A673 (cell line): ENCODE data around the gene ILRUN.

ENCODE experiments used
- CTCF ChIP-seq: fragments of 300-800, 200-600 bp; sonication (generic); conservative IDR thresholded peaks from 2 replicates; pipeline ENCODE4 v1.5.1; 2017; ENCODE audit warnings: low read depth, mild to moderate bottlenecking, antibody characterized with exemption, low read length, moderate library complexity, mixed read lengths
- EZH2 ChIP-seq: fragments of 200-600 bp; sonication (generic); IDR thresholded peaks from 2 replicates; pipeline ENCODE4 v1.6.1; 2017; ENCODE audit warnings: borderline replicate concordance, low read depth, mild to moderate bottlenecking, mixed read lengths, antibody characterized with exemption, low read length; ENCODE audit not compliant: poor library complexity, severe bottlenecking

DNA sequence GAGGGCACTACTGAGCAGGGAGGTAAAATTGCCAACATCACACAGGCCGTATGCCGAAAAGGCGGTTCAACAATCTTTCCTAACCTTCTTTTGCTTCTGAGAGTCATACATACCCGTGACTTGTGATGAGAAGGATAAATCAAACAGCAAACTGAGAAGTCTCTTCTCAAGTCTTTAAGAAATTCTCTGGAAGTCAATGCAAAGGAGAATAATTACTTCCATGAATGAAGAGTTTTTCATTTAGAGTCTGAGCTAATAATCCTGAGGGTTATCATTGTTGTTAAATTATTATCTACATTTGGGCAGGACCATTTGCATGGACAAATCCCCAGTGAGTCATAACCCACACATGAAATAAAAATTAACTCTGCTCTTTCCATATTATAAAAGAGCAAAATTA is 22.4 kb upstream of the ILRUN start:
- TF ChIP-seq EZH2, result no peak
- no peak for TF ChIP-seq CTCF
